Iris pigment epithelial cell (primary cell): Measurements from ENCODE around the gene GP1BA.

Source experiments
- DNase-seq: peaks from one replicate; pipeline ENCODE4 v3.0.0-alpha.2; 2011; ENCODE audit warnings: low read depth

The GP1BA gene

DNA sequence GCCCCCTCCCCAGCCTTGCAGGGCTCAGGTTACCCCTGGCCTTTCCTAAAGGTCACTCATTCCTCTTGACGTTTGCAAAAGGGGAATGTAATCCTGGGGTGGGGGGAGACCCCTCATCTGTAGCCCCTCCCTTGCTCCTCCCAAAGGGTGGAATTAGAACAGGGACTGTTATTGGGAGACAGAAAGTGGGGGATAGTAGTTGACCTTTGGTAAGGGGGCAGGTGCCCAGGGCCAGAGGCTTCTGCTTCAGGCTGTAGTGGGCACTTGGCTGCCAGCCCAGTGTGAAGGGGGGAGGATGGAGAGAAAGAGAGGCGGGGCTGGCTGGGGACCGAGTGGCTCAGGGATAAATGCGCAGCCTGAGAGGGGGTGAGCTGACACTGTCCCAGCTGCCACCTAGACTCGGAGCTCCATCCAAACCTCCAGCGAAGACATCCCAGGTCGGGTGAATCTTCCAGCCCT, 18.7 kb downstream of the GP1BA start, which contains the start of gene ENO3:
TSS of gene ENO3 (plus strand) at position 374 of the 459 bp plus-strand sequence. CDS start 711 bp downstream, outside the sequence.
- no peak for DNase-seq

DNA sequence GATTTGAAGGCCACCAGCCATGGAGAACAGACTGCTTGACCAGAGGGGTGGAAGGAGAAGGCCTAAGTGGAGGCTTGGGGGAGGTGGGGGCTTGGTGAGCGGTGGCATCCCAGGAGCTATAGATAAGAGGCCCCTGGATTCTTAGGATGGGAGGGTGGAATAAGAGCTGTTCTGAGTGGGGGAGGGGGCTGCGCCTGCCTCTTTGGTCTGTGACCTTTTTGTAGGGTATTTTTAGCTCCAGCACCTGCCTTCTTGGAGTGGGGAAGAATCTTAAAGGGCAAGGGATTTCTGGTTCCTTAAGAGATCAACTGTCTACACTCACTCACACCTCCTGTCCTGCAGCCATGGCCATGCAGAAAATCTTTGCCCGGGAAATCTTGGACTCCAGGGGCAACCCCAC, 19.4 kb downstream of the GP1BA start:
- no peak for DNase-seq

DNA sequence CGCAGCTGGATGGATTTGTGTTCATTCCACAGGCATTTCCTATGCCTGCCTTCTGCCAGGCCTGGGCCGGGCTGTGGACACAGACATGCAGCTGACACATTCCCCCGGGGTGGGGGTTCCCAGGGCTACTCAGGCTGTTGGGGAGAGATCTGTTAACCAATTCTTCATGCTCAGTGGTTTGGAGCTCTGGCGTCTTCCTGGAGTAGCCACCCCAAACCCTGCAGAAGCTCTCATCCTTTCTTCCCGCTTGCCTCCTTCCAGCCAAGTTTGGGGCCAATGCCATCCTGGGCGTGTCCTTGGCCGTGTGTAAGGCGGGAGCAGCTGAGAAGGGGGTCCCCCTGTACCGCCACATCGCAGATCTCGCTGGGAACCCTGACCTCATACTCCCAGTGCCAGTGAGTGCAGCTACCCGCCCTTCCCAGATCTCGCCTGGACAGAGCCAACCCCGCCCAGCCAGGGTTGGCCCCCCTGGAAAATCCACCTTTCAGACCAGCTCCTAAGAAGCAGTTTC, 21.4 kb downstream of the GP1BA start:
- DNase-seq, result peak; percentile 81

DNA sequence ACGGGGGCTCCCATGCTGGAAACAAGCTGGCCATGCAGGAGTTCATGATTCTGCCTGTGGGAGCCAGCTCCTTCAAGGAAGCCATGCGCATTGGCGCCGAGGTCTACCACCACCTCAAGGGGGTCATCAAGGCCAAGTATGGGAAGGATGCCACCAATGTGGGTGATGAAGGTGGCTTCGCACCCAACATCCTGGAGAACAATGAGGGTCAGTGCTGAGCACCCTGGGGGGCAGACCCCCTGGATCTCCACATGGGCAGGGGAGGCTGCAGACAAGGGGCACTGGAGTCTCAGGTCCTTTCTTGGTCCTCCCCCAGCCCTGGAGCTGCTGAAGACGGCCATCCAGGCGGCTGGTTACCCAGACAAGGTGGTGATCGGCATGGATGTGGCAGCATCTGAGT, 23.0 kb downstream of the GP1BA start:
- no peak for DNase-seq

DNA sequence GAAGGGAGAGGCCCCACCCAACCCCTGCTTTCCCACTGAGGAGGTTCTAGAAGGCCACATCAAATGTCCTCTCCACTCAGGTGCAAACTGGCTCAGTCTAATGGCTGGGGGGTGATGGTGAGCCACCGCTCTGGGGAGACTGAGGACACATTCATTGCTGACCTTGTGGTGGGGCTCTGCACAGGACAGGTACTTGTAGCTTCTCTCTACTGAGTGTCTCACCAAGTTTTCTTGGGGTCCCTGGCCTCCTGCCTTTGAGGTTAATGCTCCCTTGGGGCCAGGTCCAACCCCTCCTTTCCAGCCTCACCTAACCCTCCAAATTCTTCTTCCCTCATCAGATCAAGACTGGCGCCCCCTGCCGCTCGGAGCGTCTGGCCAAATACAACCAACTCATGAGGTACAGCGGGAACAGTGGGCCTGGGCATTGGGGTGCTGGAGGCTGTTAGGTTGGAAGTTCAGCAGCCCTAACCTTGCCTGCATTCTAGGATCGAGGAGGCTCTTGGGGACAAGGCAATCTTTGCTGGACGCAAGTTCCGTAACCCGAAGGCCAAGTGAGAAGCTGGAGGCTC, 24.5 kb downstream of the GP1BA start:
- no peak for DNase-seq

DNA sequence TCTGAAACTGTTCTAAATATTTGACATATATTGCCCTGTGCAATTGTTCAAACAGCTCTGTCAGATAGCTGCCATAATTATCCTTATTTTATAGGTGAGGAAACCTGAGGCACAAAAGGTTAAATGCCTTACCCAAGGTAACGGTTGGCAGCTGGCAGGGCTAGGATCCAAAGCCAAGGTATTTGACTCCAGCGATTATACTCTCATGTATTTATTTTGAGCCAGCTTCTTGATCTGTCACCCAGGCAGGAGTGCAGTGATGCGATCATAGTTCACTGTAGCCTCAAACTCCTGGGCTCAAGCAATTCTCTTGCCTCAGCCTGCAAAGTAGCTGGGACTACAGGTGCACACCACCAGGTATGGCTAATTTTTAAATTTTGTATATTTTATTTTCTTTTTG, 26.0 kb downstream of the GP1BA start:
- DNase-seq, result no peak

DNA sequence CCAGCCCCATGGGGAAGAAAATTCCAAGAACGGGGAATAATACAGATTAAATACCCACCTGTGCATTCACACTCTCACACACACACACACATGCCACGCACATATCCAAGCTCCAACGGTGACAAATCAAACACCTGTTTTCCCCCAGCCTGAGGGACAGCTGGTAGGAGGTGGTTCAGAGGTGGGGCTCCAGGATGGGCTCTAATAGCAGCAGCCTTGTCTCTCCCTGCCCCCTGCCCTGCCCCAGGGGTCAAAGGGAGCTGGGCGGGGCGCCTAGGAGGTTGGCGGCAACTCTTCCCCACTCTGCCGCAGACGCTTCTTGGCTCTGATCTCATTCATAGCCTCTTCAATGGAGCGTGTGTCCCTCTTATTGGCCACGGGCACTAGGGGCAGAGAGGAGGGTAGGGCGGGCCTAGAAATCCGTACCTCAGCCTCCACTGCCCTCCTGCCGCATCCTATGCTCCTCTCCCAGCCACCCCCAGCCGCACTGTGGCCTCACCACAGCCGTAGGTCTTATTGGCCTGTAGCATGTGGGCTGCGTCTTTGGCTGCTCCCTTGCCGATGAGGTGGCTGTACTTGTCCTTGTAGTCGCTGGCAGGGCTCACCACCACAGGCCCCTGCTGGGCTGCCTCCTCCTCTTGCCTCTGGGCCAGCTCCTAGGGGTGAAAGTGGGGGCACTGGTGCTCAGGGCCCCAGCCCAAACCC, 27.3 kb downstream of the GP1BA start:
- DNase-seq, result no peak

DNA sequence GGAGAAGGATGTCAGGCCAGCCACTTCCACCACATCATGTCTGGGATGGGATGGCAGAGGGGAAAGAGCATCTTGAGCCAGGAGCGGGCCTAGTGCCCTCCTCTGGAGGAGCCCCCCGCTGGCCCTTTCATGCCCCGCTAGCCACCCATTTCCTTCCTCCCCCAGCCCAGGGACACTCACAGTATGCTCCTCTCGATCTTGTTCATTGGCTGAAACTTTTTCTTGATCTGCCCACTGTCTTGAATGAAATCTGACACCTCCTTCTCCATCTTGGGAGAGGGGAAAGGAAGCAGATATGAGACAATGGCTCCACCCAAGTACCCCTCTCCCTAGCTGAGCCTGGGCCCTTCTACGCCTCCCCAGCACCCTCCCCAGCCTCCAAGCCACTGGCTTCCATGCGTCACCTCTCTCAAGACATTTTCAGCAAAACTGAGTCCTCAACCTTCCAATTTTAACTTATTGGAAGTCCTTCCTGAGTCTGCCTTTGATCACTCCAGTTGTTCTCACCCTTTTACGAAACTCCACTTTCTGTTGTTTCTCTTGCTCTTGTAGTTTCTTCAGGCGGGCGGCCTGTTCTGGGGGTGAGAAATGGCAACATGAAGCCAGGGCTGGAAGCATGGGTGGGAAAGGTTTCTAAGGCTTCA, 28.3 kb downstream of the GP1BA start:
- DNase-seq, result no peak

DNA sequence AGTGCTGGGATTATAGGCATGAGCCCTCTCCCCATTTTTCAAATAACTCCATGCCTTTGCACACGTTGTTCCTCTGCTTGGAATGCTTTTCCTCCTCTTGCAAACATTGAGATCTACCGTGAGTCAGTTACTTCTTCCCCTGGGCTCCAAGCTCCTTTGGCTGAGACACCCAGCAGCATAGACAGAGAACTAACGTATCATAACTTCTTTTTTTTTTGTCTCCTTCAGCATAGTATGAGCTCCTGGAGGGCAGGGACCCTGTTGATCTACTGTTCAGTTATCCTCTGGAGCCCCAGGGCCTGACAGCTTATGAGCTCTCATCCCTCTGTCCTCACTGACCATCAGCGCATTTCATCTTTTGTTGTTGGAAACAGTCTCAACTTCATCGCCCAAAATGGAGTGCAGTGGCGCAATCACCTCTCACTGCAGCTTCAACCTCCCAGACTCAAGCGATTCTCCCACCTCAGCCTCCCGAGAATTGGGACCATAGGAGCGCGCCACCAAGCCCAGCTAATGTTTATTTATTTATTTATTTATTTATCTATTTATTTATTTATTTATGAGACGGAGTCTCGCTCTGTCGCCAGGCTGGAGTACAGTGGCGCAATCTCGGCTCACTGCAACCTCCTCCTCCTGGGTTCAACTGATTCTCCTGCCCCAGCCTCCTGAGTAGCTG, 33.4 kb downstream of the GP1BA start:
- no peak for DNase-seq

DNA sequence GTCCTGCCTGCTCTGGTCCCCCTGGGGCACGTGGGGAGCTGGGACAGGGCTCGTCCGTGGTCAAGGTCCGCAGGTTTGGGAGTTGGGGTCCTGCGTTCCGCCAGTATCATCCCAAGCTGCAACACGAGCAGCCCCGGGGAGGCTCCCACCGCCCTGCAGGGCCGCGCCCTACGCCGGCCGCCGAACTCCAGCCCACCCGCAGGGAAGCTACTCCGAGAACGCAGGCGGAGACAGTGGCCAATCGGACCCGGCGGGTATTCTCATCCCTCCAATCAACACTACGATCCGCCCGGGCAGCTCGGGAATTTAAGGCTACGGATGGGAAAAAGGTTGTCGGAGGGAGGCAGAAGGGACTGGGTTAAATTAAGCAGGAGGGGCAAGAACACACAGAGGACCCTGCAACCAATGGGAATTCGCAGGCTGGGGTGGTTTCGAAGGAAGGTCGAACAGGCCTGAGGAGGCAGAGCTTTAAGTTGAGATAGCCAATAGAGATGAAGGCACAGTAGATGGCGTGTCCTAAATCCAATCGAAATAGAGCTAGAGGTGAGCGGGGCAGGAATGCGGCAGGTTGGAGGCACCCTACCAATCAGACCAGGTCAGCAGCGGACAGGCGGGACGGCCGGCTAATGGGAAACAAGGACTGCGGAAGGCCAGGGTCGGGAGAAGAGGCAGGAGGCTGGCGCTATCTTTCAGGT, 34.9 kb downstream of the GP1BA start:
- DNase-seq, result peak; percentile 100

DNA sequence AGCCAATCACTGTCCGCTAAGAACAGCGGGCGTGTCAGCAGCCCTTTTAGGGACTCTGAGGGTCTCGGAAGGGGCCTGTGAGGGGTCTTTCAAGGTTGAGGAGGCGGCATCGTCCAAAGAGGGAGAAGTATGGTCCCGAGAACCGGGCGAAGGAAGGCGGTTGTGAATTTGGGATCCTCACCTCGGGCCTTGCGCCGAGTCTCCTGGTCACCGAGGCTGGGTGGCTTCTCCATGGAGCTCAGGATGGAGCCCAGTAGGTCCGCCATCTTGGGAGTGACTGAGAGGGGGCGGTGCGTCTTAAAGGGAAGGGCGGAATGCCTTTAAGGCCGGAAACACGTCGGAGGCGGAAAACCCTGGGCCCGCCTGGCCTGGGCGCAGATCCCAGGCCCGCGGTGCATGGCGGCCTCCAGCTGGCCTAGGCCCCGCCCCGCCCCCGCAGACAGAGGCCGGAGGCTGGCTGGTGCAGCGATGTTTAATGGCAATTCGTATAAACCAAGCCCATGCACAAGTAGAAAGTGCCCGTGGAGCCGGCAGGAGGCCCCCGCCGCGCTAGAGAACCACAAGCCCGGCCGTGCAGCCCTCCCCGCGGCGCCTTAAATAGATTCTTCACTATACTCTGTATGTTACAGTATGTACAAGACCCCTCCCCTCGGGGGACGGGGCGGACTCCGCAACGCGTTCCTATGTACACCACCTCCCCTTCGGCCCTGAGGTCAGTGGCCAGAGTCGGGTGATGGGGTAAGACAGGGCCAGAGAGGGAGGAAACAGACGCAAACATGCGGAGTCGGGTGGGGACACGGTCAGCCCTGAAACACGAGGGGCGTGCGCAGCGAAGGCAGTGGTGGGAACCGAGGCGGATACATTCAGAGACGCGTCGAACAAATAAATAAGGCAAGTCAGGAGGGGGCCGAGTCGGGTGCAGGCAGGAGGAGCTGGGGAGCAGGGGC, 35.7 kb downstream of the GP1BA start, which contains the start of gene SPAG7:
TSS of gene SPAG7 (minus strand) at position 279 of the 947 bp plus-strand sequence. CDS start at position 266, 13 bp downstream.
- peak; percentile 98 for DNase-seq

DNA sequence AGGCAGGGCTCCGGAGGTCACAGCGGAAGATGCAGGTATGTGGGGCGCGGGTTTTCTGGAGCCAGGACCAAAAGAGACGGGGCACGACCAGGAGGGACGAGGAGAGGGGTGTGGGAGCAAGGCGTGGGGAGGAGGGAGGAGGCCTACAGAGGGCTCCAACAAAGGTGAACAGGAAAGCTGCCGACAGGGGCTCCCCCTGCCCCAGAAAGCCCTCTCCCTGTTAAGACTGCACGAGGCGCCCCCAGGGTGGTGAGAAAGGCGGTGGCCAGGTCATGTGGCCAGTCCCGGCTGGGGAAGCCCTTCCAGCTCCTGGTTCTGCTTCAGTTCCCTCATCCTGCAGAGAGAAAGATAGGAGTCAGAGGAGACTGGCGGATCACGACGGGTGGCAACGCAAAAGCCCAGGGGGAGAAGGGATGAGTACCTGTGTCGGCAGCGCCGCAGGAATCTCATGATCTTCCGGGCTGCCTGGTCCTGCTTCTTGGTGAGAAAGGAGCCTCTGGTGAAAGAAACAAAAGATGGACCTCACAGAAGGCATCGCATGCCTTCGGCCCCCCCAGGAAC, 36.5 kb downstream of the GP1BA start:
- no peak for DNase-seq

DNA sequence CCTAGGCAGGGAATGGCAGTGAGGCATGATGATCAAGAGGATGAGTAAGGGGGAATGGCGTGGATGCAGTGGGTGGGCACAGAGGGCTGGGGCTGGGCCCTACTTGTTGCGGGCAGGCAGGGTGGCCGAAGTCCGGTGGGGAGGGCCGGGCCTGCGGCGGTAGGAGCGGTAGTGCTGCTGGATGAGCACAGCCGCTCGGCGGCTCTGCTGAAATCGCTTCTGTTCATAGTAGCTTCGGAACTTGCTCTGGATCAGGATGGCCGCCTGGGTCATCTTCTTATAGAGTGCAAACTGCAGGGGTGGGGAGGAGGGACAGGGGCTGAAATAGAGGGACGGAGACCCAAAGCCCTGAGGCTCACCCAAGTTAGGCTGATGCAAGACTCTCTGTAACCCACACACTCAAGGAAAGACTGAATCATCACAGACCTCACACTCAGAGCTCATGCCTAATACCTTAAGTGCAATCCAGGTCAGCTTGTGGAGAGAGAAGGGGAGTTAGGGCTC, 37.0 kb downstream of the GP1BA start:
- peak; percentile 97 for DNase-seq

DNA sequence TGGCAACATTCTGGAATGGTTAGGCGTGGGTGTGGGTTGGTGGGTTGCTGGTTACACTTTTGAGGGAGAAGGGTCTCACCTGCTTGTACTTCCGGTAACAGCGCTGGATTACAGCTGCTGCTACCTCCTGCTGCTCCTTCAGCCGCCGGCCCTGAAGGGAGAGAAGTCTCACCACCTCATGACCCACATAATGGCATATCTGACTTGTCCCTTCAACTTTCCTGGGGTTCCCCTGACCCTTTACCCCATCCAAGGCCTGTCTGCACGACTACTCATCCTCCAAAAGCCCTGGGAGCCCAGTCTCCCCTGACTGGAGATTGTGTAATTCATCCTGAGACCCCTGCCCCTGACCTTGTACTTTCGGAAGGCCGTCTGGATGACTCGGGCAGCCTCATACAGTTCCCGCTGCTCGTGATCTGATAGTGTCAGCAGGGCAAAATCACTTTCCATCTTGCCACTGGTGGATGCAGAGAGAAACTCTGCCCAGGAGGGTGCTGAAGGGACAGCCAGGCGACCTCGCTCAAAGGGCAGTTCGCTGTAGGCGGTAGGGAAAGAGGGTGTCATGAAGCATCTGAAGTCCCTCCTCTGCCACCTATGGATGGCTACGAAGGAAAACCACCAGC, 37.6 kb downstream of the GP1BA start:
- peak; percentile 57 for DNase-seq

DNA sequence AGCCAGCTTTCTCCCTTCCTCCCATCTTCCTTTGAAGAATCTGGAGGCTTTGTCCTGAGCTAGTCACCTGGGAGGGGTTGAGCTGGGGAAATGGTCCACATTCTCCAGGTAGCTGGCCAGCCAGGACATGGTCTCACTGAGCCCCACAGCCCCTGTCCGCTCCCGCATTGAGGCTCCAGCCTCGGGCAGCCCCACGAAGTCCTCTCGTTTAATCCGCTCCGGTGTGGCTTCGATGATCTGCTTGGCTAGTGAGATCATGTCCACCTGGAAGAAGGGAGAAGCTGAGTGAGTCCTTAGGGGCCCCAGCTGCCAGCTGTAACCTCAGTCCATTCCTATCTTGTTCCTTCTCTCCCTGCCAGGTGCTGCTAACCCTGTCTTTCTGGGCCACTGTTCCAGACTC, 38.2 kb downstream of the GP1BA start:
- DNase-seq, result no peak

DNA sequence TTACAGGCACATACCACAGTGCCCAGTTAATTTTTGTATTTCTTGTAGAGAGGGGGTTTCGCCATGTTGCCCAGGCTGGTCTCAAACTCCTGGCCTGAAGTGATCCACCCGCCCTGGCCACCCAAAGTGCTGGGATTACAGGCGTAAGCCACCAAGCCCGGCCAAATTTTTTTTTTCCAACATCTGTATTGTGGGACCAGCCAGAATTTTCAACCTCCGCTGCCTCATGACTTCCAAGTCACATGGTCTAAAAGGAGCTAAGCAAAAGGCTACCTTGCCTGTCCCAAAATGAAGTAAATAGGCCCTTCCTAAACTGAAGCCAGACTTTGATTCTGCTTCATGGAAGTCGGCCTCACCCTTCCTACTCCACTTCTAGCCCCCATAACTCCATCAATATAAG, 39.7 kb downstream of the GP1BA start:
- no peak for DNase-seq

DNA sequence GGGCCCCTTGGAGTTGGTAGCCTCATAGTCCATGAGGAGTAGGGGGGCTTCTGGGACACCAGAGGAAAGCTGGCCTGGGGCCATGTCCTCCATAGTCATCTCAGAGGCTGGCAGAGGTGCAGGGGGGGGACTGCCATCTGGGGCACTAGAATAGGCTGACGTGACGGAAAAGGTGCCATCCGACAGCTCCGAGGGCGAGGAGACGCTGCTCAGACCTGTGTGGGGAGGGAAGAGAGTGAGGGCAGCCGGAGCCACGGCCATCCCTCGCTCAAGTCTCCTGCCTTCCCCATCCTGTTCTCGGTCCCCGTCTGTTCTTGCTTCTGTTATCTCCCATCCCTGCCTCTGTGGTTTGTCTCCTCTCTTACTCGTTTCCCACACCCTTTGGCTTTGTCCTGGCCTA, 40.2 kb downstream of the GP1BA start:
- no peak for DNase-seq

DNA sequence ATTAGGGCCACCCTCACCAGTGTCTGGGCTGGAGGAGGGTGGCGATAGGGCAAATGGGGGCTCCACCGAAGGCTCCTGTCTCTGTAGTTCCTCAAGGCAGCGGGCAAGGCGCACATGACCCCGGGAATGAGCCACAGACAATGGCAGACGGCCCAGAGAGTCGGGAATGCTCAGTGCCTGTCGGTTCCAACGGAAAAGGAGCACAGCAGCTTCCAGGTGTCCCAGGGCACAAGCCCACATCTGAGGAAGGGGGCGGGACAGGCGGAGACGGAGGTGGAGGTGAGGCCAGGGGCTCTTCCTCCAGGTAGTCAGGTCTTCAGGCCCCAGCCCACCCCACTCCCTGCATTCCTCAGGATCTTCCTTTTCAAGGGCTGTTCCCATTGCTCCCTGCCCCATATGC, 40.7 kb downstream of the GP1BA start:
- DNase-seq, result no peak

DNA sequence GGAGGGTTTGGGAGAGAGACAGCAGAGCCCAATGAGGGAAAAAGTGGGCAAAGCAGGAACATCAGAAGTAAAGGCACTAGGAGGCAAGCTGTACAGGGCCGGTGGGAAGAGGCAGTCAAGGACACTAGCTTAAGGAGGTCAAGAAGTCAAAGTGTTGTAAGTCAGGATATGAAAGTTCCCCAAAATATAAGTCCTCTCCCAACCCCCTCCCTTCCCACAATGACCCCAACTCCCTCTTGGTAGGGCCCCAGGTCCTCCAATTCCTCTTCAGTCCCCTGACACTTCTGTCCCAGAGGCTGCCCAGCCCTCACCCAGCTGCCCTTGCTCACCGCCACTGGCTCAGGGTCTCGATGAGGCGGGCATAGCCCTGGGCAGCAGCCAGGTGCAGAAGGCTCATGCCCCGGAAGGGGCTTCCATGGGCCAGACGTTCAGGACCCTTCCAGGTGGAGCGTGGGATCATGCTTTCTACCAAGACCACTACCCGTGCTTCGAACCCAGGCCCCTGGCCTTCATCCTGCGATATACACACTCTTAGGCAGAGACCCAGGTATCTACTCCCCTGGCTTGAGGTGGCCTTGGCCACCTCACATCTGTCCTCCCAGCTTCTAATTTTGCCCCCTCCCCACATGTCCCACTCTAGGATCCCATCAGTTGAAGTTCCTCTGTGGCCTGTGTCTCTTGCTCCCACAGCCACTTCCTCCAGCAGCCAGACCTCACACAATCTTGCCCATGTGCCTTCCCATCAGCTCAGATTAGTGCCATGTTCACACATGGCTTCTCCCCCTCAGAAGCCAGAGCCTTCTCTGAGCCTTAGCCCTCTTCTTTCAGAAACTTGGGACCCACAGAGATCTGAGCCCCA, 41.4 kb downstream of the GP1BA start:
- no peak for DNase-seq
